Motor neuron (in vitro differentiated cells): Measurements from ENCODE around the gene MYLK. TPM values are rescaled to one million over a fixed set of nuclear protein-coding genes. Genes with fewer than 3 reads are reported as not detected.
A peak's percentile ranks its signal among the peaks of the same experiment; 100 is the strongest.

Experiments used
- ATAC-seq, 8 experiments: fragments of 200-7000 bp; cut with Tn5 transposase; replicated peaks in 6 of 8; 2 replicates each; pipeline ENCODE4 v1.8.0; 2021; ENCODE audit warnings: mild to moderate bottlenecking in 8 of 8, moderate library complexity in 8 of 8
- H3K27ac ChIP-seq, 2 donors: fragments of 250-450 bp; sonication (Bioruptor Pico); 2 replicates each; pipeline ENCODE4 v1.9.0; 2021; ENCODE audit warnings: antibody characterized with exemption in 2 of 2, mild to moderate bottlenecking in 2 of 2, moderate library complexity in 1 of 2
- H3K4me1 ChIP-seq, 2 donors: fragments of 250-450 bp; sonication (Bioruptor Pico); replicated peaks in 1 of 2; 2 replicates each; pipeline ENCODE4 v1.6.1; 2021; ENCODE audit warnings: antibody characterized with exemption in 2 of 2, mild to moderate bottlenecking in 2 of 2, moderate library complexity in 1 of 2
- H3K4me3 ChIP-seq, 5 donors: fragments of 250-450 bp; sonication (Bioruptor Pico); 2 replicates each; pipeline ENCODE4 v1.9.0; 2021; ENCODE audit warnings: antibody characterized with exemption in 5 of 5, mild to moderate bottlenecking in 5 of 5, moderate library complexity in 4 of 5
- WGBS, 10 experiments: fragments of 450-650 bp; shearing (Covaris generic); methylation state at CpG; one replicate each; pipeline ENCODE4 v1.0.0; 2022; 5-methylcytosine and 5-hydroxymethylcytosine counted together
- in situ Hi-C, 9 experiments: fragments of 400-800 bp; cut with MboI; loops; one replicate each; pipeline ENCODE4 v1.15.0; 2021; ENCODE audit warnings: low sequenced_read_pairs in 9 of 9, low pct_unique_long_range_greater_than_20kb in 2 of 9; ENCODE audit not compliant: unreplicated experiment in 9 of 9
- total RNA-seq, 8 experiments: library from RNA; unstranded; fragments of 300-600 nt; gene quantifications; 2 replicates each; pipeline versions ENCODE4 v1.2.3 to v1.2.4, GENCODE V29; 2022

The MYLK gene
- total RNA-seq, 8 experiments from 2014 or later = 1.8 to 18.7 (median 6.1) TPM

GRCh38 chr3:123768480-123769355 lies 115.4 kb downstream of the MYLK start:
- ATAC-seq = peak in 6 of 8 experiments; percentile 5 to 78 (median 57)
- WGBS, 10 experiments = 32 to 100% (median 69%) methylated on average over 2 to 7 of the region's 8 CpGs; no CpG with 5 or more reads in 1 of the 10 experiments
- in situ Hi-C loops = no loop called here
- Histone ChIP-seq H3K4me1 (peaks cover 4 to 5% of the 10 kb centered on the region in 2 donors), H3K4me3 (no peak overlapping the region), H3K27ac (no peak overlapping the region)

GRCh38 chr3:123767564-123768292 lies 116.4 kb downstream of the MYLK start:
- no peak overlapping the region for H3K27ac ChIP-seq
- in situ Hi-C loops = no loop called here
- no peak overlapping the region for H3K4me3 ChIP-seq
- no peaks in the 10 kb centered on the region for H3K4me1 ChIP-seq
- ATAC-seq = no peak
- WGBS, 10 experiments = 67 to 100% (median 94%) methylated on average over 1 to 3 of the region's 6 CpGs; no CpG with 5 or more reads in 4 of the 10 experiments

- ATAC-seq = no peak
- Histone ChIP-seq H3K4me1 (no peaks in the 10 kb centered on the region), H3K27ac (no peak overlapping the region), H3K4me3 (no peak overlapping the region)
- 68 to 100% (median 90%) methylated on average over 1 to 6 of the region's 7 CpGs; no CpG with 5 or more reads in 4 of the 10 experiments for WGBS, 10 experiments
- in situ Hi-C loops = no loop called here
These were observed 117.1 kb downstream of the MYLK start for GRCh38 chr3:123767009-123767372.

GRCh38 chr3:123766193-123767008 lies 117.7 kb downstream of the MYLK start:
- in situ Hi-C loops = no loop called here
- 61 to 100% (median 86%) methylated on average over 1 to 9 of the region's 13 CpGs; no CpG with 5 or more reads in 5 of the 10 experiments for WGBS, 10 experiments
- ATAC-seq = peak in 2 of 8 experiments; percentile 44 to 64
- H3K4me3 ChIP-seq = no peak overlapping the region
- H3K4me1 ChIP-seq = no peaks in the 10 kb centered on the region
- no peak overlapping the region for H3K27ac ChIP-seq

DNA sequence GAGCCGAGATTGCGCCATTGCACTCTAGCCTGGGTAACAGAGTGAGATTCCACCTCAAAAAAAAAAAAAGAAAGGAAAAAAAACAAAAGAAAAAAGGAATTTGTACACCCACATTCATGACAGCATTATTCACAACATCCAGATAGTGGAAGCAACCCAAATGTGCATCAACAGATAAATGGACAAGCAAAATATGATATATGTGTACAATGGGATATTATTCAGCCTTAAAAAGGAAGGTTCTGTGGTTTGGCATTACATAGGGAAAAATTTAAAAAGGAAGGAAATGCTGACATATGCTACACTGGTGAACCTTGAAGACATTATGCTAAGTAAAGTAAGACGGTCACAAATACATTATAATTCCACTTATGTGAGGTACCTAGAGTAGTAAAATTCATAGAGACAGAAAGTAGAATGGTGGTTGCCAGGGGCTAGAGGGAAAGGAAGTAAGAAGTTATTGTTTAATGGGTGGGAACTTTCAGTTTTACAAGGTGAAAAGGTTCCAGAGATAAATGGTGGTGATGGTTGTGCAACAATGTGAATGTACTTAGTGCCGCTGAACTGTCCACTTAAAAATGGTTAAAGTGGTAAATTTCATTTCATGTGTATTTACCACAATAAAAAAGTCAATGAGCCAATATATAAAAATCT lies 118.5 kb downstream of the MYLK start:
- 17 to 100% (median 79%) methylated on average over 1 to 4 of the region's 4 CpGs for WGBS, 10 experiments
- peak in 3 of 8 experiments; percentile 36 to 79 (median 52) for ATAC-seq
- in situ Hi-C loops = no loop called here
- H3K4me1 ChIP-seq = no peaks in the 10 kb centered on the region
- no peak overlapping the region for H3K4me3 ChIP-seq
- H3K27ac ChIP-seq = no peak overlapping the region

GRCh38 chr3:123764647-123765046 lies 119.5 kb downstream of the MYLK start:
- H3K27ac ChIP-seq = no peak overlapping the region
- in situ Hi-C loops = no loop called here
- WGBS, 10 experiments = 83 to 100% (median 92%) methylated on average over 1 to 5 of the region's 8 CpGs; no CpG with 5 or more reads in 1 of the 10 experiments
- no peak for ATAC-seq
- H3K4me3 ChIP-seq = no peak overlapping the region
- H3K4me1 ChIP-seq = no peaks in the 10 kb centered on the region

DNA sequence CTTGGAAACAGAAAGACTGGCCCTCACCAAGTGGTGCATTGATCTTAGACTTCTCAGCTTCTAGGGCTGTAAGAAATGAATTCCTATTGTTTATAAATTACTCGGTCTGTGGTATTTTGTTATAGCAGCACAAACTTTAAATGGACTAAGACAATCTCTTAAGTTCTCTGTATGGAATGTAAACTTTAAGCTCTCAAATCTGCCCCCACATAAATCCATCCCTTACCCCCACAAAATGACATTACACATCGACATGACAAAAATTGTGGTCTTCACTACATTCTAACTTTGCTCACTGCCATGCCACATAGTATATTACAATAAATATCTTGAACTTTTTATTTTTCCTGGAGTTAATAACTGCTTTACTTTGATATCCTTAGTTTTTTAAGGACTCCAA lies 121.3 kb downstream of the MYLK start:
- in situ Hi-C loops = no loop called here
- no peak for ATAC-seq
- WGBS, 10 experiments = 78 to 100% (median 93%) methylated on average over 2 of the region's 2 CpGs; no CpG with 5 or more reads in 3 of the 10 experiments
- no peak overlapping the region for H3K27ac ChIP-seq
- H3K4me3 ChIP-seq = no peak overlapping the region
- peaks cover 0 to 4% of the 10 kb centered on the region in 2 donors for H3K4me1 ChIP-seq

- WGBS, 10 experiments = 0 to 100% (median 100%) methylated on average over 1 of the region's 1 CpG; no CpG with 5 or more reads in 2 of the 10 experiments
These were observed 123.3 kb downstream of the MYLK start for GRCh38 chr3:123760817-123761216.

GRCh38 chr3:123759871-123760270 lies 124.3 kb downstream of the MYLK start:
- Histone ChIP-seq H3K27ac (no peak overlapping the region), H3K4me1 (peaks cover 0 to 7% of the 10 kb centered on the region in 2 donors), H3K4me3 (no peak overlapping the region)
- ATAC-seq = no peak
- in situ Hi-C loops = no loop called here
- WGBS, 10 experiments = 83 to 100% (median 100%) methylated on average over 1 to 3 of the region's 4 CpGs; no CpG with 5 or more reads in 2 of the 10 experiments

More at GRCh38 chr3:123760817-123761216, 123.3 kb downstream of the MYLK start:
- in situ Hi-C loops = no loop called here
- ATAC-seq = no peak
- peaks cover 0 to 4% of the 10 kb centered on the region in 2 donors for H3K4me1 ChIP-seq
- no peak overlapping the region for H3K27ac ChIP-seq
- H3K4me3 ChIP-seq = no peak overlapping the region

DNA sequence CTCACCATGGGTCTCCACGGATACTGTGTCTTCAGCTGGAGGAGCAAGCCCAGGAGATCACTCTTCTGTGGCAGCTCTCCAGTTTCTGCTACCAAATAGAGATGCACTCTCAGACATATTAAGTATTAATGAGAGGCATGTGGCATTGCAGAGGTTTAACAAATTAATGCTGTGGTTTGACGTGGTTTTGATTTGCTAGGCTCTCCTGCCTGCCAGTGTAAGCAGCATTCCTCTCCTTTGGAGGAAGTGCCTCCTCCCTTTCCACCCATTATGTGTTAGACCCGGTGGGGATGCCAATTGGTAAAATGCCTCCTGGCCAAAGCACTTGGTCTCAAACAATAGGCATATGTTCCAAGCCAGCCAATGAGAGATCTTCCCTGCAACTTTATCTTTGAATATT lies 124.8 kb downstream of the MYLK start:
- WGBS, 10 experiments = 25 to 100% (median 71%) methylated on average over 1 to 3 of the region's 3 CpGs; no CpG with 5 or more reads in 3 of the 10 experiments
- peaks cover 0 to 7% of the 10 kb centered on the region in 2 donors for H3K4me1 ChIP-seq
- no peak for ATAC-seq
- no peak overlapping the region for H3K27ac ChIP-seq
- in situ Hi-C loops = no loop called here
- H3K4me3 ChIP-seq = no peak overlapping the region

DNA sequence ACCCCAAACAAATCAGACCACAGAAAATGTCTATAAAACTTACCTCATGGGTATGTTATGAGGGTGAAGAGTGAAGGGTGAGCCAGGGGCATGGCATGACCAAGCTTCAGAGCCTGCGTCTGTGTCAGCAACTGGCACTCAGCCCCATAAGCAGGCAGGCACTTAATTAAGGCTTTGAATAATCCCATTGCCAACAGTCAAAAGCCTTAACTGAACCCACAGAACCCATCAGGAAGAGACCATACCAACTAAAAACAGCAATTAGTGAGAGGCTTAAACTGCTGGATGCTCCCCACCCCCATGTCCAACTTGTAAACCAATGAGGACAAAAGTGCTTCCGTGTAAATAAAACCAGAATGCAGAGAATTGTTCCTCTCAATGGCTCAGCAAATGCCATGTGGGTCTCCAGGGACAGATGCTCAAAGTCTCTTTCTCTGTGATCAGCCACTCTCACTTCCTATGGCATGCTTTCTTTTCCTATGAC lies 126.0 kb downstream of the MYLK start:
- in situ Hi-C loops = no loop called here
- WGBS, 10 experiments = 0 to 30% (median 21%) methylated on average over 1 to 2 of the region's 2 CpGs; no CpG with 5 or more reads in 4 of the 10 experiments
- Histone ChIP-seq H3K4me1 (peaks cover 0 to 7% of the 10 kb centered on the region in 2 donors), H3K27ac (no peak overlapping the region), H3K4me3 (no peak overlapping the region)
- ATAC-seq = peak in 3 of 8 experiments; percentile 42 to 90 (median 46)
